Osteocyte (in vitro differentiated cells): ENCODE measurements around the gene MYO5C. TPM values are rescaled to one million over a fixed set of nuclear protein-coding genes. Genes with fewer than 3 reads are reported as not detected.

ENCODE experiments used
- DNase-seq: peaks from one replicate; pipeline ENCODE4 v3.0.0; 2021; ENCODE audit warnings: mixed read lengths; ENCODE audit not compliant: unreplicated experiment; ENCODE audit errors: extremely low spot score
- H3K27ac Mint-ChIP-seq: one replicate; pipeline ENCODE4 v1.8.0; 2021; ENCODE audit warnings: mild to moderate bottlenecking, mixed read lengths; ENCODE audit not compliant: unreplicated experiment
- H3K27me3 Mint-ChIP-seq: one replicate; pipeline ENCODE4 v1.8.0; 2021; ENCODE audit warnings: mixed read lengths; ENCODE audit not compliant: unreplicated experiment
- H3K36me3 Mint-ChIP-seq: one replicate; pipeline ENCODE4 v1.8.0; 2021; ENCODE audit warnings: mixed read lengths; ENCODE audit not compliant: unreplicated experiment
- H3K4me1 Mint-ChIP-seq: one replicate; pipeline ENCODE4 v1.8.0; 2021; ENCODE audit warnings: mixed read lengths; ENCODE audit not compliant: unreplicated experiment
- H3K4me3 Mint-ChIP-seq: one replicate; pipeline ENCODE4 v1.8.0; 2021; ENCODE audit warnings: mild to moderate bottlenecking, moderate library complexity, mixed read lengths; ENCODE audit not compliant: unreplicated experiment
- H3K9me3 Mint-ChIP-seq: one replicate; pipeline ENCODE4 v1.8.0; 2021; ENCODE audit warnings: mixed read lengths; ENCODE audit not compliant: unreplicated experiment
- total RNA-seq: library from RNA; stranded (reverse); gene quantifications from 2 replicates; pipeline ENCODE4 v1.2.1, GENCODE V29; 2021
- TF ChIP-seq, protein P1 (sequence below): fragments of 200-600 bp; sonication (generic); IDR thresholded peaks from 2 replicates; pipeline ENCODE4 v1.5.0; 2021; ENCODE audit warnings: antibody characterized with exemption, mild to moderate bottlenecking, moderate library complexity

The MYO5C gene
- total RNA-seq, 1 donor from 2014 or later = 4.0 TPM

DNA sequence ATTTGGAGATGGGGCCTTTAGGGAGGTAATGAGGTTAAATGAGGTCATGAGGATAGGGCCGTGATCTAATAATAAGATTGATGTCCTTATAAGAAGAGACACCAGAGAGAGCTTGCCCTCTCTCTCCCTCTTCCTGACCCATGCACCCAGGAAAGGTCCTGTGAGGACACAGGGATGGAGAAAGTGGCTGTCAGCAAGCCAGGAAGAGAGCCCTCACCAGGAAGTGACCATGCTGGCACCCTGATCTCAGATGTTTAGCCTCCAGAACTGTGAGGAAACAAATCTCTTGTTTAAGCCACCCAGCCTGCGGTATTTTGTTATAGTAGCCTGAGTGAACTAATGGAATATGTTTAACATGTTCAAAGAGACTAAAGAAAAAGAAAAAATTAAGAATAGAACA lies 89.2 kb downstream of the MYO5C start:
- no peaks in the 10 kb centered on the region for H3K27me3 Mint-ChIP-seq

DNA sequence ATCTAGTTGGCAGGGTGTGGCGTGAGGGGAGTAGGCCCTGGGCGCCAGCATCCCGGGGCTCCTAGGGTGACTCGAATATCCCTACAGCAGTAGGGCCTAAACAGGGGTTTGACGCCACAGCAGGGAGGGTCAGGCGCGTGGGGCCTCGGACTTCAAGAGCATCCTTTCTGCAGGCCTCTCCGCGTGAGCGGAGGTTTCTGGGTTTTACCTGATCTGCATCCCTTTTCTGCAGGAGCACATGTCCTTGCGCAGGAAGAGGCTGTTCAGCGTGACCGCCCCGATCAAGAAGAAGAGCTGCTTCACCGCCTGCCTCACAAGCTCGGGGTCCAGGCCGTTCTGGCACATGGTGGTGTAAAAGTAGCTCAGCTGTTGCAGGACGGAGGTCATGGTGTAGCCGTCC lies 90.9 kb downstream of the MYO5C start:
- Mint-ChIP-seq H3K9me3 (no peaks in the 10 kb centered on the region), H3K27me3 (no peaks in the 10 kb centered on the region), H3K36me3 (no peaks in the 10 kb centered on the region), H3K4me1 (peaks cover 14% of the 10 kb centered on the region), H3K27ac (no peak overlapping the region), H3K4me3 (no peak overlapping the region)
- TF ChIP-seq, protein P1, sequence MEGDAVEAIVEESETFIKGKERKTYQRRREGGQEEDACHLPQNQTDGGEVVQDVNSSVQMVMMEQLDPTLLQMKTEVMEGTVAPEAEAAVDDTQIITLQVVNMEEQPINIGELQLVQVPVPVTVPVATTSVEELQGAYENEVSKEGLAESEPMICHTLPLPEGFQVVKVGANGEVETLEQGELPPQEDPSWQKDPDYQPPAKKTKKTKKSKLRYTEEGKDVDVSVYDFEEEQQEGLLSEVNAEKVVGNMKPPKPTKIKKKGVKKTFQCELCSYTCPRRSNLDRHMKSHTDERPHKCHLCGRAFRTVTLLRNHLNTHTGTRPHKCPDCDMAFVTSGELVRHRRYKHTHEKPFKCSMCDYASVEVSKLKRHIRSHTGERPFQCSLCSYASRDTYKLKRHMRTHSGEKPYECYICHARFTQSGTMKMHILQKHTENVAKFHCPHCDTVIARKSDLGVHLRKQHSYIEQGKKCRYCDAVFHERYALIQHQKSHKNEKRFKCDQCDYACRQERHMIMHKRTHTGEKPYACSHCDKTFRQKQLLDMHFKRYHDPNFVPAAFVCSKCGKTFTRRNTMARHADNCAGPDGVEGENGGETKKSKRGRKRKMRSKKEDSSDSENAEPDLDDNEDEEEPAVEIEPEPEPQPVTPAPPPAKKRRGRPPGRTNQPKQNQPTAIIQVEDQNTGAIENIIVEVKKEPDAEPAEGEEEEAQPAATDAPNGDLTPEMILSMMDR = no peak
- DNase-seq = no peak

More for the DNA sequence above, 89.2 kb downstream of the MYO5C start:
- Mint-ChIP-seq H3K4me3 (no peak overlapping the region), H3K4me1 (peaks cover 5% of the 10 kb centered on the region), H3K27ac (no peak overlapping the region), H3K36me3 (no peaks in the 10 kb centered on the region), H3K9me3 (no peaks in the 10 kb centered on the region)
- TF ChIP-seq, protein P1 = no peak
- no peak for DNase-seq

DNA sequence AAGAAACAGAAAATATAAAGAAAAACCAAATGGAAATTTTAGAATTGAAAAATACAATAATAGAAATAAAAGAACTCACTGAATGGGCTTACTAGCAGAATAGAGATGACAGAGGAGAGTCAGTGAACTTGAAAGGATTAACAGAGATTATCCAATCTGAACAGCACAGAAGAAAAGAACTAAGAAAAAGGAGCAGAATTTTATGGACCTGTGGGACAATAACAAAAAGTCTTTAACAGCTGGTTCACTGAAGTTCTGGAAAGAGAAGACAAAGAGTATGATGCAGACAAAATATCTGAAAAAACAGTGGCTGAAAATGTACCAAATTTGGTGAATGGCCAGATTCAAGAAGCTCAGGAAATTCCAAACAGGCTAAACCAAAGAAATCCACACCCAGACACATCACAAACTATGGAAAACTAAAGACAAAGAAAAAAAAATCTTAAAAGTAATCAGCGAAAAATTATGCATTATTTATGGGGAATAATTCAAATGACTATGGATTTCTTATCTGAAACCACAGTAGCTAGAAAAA lies 94.7 kb downstream of the MYO5C start:
- no peak for DNase-seq
- Mint-ChIP-seq H3K9me3 (no peaks in the 10 kb centered on the region), H3K27me3 (no peaks in the 10 kb centered on the region), H3K4me3 (no peak overlapping the region), H3K36me3 (no peaks in the 10 kb centered on the region), H3K4me1 (peaks cover 9% of the 10 kb centered on the region), H3K27ac (peak overlapping the region; percentile 28)
- TF ChIP-seq, protein P1 = no peak

DNA sequence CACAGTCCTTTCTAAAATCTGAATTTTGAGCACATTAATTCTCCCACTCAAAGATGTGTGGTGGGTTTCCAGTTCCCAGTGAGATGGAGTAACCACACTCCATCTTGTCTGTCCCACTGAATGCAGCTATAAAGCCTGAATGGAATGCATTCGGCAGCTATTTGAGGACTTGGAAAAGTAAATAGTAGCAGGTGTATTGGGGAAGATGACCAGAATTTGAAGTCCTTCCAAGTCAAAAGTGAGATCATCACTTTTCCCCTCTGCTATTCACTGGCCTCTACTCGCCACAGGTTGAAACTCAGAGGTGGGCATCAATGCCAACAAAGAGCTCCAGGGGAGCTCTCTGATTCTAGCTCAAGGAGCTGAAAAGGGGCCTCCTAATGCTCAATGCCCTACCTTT lies 96.3 kb downstream of the MYO5C start:
- no peak overlapping the region for H3K4me3 Mint-ChIP-seq
- DNase-seq = no peak
- H3K36me3 Mint-ChIP-seq = no peaks in the 10 kb centered on the region
- H3K9me3 Mint-ChIP-seq = no peaks in the 10 kb centered on the region
- peaks cover 9% of the 10 kb centered on the region for H3K4me1 Mint-ChIP-seq
- no peak overlapping the region for H3K27ac Mint-ChIP-seq
- no peaks in the 10 kb centered on the region for H3K27me3 Mint-ChIP-seq
- TF ChIP-seq, protein P1 = no peak

DNA sequence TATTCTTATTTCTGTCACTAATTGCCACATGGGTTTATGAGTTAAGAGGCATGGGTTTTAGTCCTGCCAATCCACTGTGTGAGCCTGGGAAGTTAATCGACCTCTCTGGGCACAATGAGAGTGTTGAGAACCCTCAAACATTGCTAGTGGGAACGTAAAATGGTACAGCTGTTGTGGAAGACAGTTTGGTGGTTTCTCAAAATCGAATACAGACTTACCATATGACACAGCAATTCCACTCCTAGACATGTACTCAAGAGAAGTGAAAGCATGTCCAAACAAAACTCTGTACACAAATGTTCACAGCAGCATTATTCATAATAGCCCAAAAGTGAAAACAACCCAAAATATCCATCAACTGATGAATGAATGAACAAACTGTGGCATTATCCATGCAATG lies 98.7 kb downstream of the MYO5C start:
- peaks cover 17% of the 10 kb centered on the region for H3K4me1 Mint-ChIP-seq
- no peaks in the 10 kb centered on the region for H3K36me3 Mint-ChIP-seq
- peak; percentile 5 for DNase-seq
- no peak overlapping the region for H3K27ac Mint-ChIP-seq
- no peaks in the 10 kb centered on the region for H3K27me3 Mint-ChIP-seq
- TF ChIP-seq, protein P1 = no peak
- no peak overlapping the region for H3K4me3 Mint-ChIP-seq
- H3K9me3 Mint-ChIP-seq = no peaks in the 10 kb centered on the region
